ENCODE data around the gene NSG1. TPM values are rescaled to one million over a fixed set of nuclear protein-coding genes. Genes with fewer than 3 reads are reported as not detected.

The NSG1 gene
- total RNA-seq, 2 donors from 2014 or later, result 17.1 to 88.8 TPM

DNA sequence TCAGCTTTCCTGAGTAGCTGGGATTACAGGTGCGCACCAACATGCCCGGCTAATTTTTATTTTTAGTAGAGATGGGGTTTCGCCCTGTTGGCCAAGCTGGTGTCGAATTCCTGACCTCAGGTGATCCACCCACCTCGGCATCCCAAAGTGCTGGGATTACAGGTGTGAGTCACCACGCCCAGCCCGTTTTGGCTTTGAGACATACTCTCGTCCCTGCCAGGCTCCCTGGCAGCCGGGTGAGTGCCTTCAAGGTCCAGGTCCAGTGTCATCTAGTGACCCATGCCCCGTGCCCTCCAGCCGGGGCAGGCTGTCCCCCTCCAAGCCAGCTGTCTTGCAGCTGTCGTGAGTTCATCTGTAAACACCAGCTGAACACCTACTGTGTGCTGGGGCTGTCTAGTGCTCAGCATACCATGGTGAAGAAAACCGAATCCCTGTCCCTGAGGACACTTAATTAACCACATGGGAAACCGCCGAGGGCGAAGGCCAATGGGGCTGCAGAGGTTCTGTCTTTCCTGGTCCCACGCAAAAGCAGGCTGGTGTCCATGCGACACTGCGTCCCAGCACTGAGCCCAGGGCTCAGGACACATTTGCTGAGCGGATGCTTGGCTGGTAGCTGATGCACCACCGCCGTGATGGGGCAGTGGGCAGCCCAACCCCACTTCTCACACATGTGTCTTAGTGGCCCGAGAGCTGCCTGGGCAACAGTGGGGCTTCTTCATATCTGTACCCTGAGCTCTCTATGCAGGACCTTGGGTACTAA, 21.9 kb downstream of the NSG1 start:
- WGBS, result 74% methylated on average over 23 of the region's 23 CpGs
- Histone ChIP-seq H3K27me3 (replicated peaks; ENCODE audit: insufficient read depth) (no peaks in the 10 kb centered on the region), H3K36me3 (no peaks in the 10 kb centered on the region), H3K4me1 (replicated peaks) (no peaks in the 10 kb centered on the region), H3K4me3 (no peak overlapping the region), H3K9me3 (no peaks in the 10 kb centered on the region), H3K27ac (no peak overlapping the region)
- intact Hi-C loops (cut with DNase I), result no loop called here
- no peak for DNase-seq (ENCODE audit: low spot score)
- TF ChIP-seq, protein P1, sequence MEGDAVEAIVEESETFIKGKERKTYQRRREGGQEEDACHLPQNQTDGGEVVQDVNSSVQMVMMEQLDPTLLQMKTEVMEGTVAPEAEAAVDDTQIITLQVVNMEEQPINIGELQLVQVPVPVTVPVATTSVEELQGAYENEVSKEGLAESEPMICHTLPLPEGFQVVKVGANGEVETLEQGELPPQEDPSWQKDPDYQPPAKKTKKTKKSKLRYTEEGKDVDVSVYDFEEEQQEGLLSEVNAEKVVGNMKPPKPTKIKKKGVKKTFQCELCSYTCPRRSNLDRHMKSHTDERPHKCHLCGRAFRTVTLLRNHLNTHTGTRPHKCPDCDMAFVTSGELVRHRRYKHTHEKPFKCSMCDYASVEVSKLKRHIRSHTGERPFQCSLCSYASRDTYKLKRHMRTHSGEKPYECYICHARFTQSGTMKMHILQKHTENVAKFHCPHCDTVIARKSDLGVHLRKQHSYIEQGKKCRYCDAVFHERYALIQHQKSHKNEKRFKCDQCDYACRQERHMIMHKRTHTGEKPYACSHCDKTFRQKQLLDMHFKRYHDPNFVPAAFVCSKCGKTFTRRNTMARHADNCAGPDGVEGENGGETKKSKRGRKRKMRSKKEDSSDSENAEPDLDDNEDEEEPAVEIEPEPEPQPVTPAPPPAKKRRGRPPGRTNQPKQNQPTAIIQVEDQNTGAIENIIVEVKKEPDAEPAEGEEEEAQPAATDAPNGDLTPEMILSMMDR (IDR thresholded peaks at IDR 0.05), result no peak
- TF ChIP-seq POLR2A (IDR thresholded peaks at IDR 0.05), result no peak
- TF ChIP-seq POLR2AphosphoS5 (IDR thresholded peaks at IDR 0.05), result no peak

DNA sequence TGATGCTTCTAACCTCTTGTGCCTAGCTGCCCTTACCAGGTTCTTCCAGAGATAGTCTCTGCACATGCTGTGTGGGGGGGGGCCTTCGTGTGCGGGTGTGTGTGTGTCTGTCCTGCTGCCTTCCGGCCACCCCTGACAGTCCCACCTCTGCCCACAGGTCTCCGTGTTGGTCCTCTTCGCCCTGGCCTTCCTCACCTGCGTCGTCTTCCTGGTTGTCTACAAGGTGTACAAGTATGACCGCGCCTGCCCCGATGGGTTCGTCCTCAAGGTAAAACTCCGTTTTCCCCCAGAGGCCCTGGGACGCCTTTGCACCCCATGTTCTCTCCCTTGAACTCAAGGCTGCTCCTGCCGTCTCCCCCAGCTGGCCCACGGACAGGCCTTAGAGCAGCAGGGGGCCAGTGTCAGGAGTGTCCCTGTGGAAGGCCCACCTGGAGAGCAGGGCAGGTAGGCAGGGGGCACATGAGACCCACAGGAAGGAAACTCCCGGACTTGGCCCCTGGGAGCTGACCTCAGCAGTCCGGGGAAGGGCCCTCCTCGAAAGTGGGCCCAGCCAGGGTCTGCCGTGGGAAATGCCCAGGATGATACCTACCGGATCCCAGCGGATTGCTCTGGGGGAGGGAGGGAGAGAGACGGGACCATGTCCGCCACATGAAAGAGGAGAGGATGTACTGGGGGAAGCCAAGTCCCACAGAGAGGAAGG, 22.7 kb downstream of the NSG1 start:
- H3K4me3 ChIP-seq, result no peak overlapping the region
- intact Hi-C loops (cut with DNase I), result no loop called here
- WGBS, result 91% methylated on average over 23 of the region's 23 CpGs

DNA sequence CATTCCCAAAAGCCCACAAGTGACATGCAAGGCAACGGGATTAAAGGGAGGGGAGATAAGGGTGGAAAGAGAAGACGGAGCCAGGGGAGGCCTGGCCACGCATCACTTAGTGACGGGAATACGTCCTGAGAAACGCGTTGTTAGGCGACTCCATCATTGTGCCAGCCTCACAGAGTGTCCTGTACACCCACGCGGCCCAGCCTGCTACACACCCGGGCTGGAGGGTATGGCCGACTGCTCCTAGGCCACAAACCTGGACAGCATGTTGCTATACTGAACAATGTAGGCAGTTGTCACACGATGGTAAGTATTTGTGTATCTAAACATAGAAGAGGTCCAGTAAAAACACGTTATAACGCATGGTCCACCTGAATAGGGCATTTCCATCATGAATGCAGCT, 23.4 kb downstream of the NSG1 start:
- Histone ChIP-seq H3K27ac (no peak overlapping the region), H3K27me3 (replicated peaks; ENCODE audit: insufficient read depth) (no peaks in the 10 kb centered on the region), H3K9me3 (no peaks in the 10 kb centered on the region), H3K4me3 (no peak overlapping the region), H3K4me1 (replicated peaks) (no peaks in the 10 kb centered on the region), H3K36me3 (no peaks in the 10 kb centered on the region)
- intact Hi-C loops (cut with DNase I), result no loop called here
- TF ChIP-seq POLR2AphosphoS5 (IDR thresholded peaks at IDR 0.05) (no peak), POLR2A (IDR thresholded peaks at IDR 0.05) (no peak)
- TF ChIP-seq, protein P1 (IDR thresholded peaks at IDR 0.05), result no peak
- no peak for DNase-seq (ENCODE audit: low spot score)
- 89% methylated on average over 15 of the region's 15 CpGs for WGBS

More for the DNA sequence above, 22.7 kb downstream of the NSG1 start:
- no peaks in the 10 kb centered on the region for H3K4me1 ChIP-seq (replicated peaks)
- no peak overlapping the region for H3K27ac ChIP-seq
- no peaks in the 10 kb centered on the region for H3K9me3 ChIP-seq
- H3K27me3 ChIP-seq (replicated peaks; ENCODE audit: insufficient read depth), result no peaks in the 10 kb centered on the region
- no peaks in the 10 kb centered on the region for H3K36me3 ChIP-seq
- no peak for DNase-seq (ENCODE audit: low spot score)
- TF ChIP-seq, protein P1 (IDR thresholded peaks at IDR 0.05), result no peak
- TF ChIP-seq POLR2A (IDR thresholded peaks at IDR 0.05), result no peak
- no peak for TF ChIP-seq POLR2AphosphoS5 (IDR thresholded peaks at IDR 0.05)

DNA sequence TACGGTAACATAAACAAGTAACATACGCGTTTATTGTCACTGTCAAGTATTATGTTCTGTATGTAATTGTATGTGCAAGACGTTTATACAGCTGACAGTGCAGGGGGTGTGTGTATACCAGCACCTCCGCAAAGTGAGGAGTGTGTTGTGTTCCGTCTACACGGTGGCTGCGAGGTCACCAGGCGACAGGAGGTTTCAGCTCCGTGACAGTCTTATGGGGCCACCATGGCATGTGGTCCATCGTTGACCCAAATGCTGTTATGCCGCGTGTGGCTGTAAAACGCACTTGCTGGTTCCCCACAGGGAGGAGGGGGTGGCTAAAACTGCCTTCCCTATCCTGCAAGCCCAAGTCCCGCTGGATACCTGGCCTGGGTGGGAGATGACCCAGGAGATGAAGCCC, 25.0 kb downstream of the NSG1 start:
- intact Hi-C loops (cut with DNase I), result no loop called here
- H3K4me1 ChIP-seq (replicated peaks), result no peaks in the 10 kb centered on the region
- H3K36me3 ChIP-seq, result no peaks in the 10 kb centered on the region
- no peak overlapping the region for H3K4me3 ChIP-seq
- H3K27me3 ChIP-seq (replicated peaks; ENCODE audit: insufficient read depth), result no peaks in the 10 kb centered on the region
- WGBS, result 83% methylated on average over 15 of the region's 15 CpGs
- H3K27ac ChIP-seq, result no peak overlapping the region
- no peak for DNase-seq (ENCODE audit: low spot score)
- no peaks in the 10 kb centered on the region for H3K9me3 ChIP-seq
- TF ChIP-seq POLR2A (IDR thresholded peaks at IDR 0.05) (no peak), POLR2AphosphoS5 (IDR thresholded peaks at IDR 0.05) (no peak)
- TF ChIP-seq, protein P1 (IDR thresholded peaks at IDR 0.05), result no peak
